K562 (cell line): ENCODE data around the gene PSMC3IP. TPM values are rescaled to one million over a fixed set of nuclear protein-coding genes. Genes with fewer than 3 reads are reported as not detected.
A peak's percentile ranks its signal among the peaks of the same experiment; 100 is the strongest.

Experiments
- ARID1B ChIP-seq: fragments of 450-650 bp; IDR thresholded peaks from 2 replicates; pipeline ENCODE4 v1.6.1; 2016; ENCODE audit warnings: antibody characterized with exemption, mild to moderate bottlenecking, inconsistent platforms
- CBFA2T2 ChIP-seq: fragments of 450-650 bp; conservative IDR thresholded peaks from 2 replicates; pipeline ENCODE4 v1.6.1; 2017; ENCODE audit warnings: mild to moderate bottlenecking
- CBFA2T3 ChIP-seq: fragments of 450-650 bp; IDR thresholded peaks from 2 replicates; pipeline ENCODE4 v1.6.1; 2017
- CTBP1 ChIP-seq: fragments of 450-650 bp; IDR thresholded peaks from 2 replicates; pipeline ENCODE4 v1.6.1; 2016; ENCODE audit warnings: borderline replicate concordance
- EP300 ChIP-seq: IDR thresholded peaks from 2 replicates; pipeline ENCODE4 v1.6.1; 2012; ENCODE audit warnings: low read length, improper control_type of control experiment
- FOSL1 ChIP-seq: fragments of 200-800 bp; sonication (Bioruptor generic); conservative IDR thresholded peaks from 2 replicates; pipeline ENCODE4 v1.6.1; 2016; ENCODE audit warnings: missing genetic modification characterization, missing compliant biosample characterization
- KLF16 ChIP-seq: IDR thresholded peaks from 2 replicates; pipeline ENCODE4 v1.6.1; 2016; ENCODE audit warnings: antibody characterized with exemption
- NCOR1 ChIP-seq: fragments of 450-650 bp; IDR thresholded peaks from 2 replicates; pipeline ENCODE4 v1.6.1; 2016; ENCODE audit warnings: mild to moderate bottlenecking, moderate library complexity
- SNIP1 ChIP-seq: fragments of 450-650 bp; IDR thresholded peaks from 2 replicates; pipeline ENCODE4 v1.7.1; 2017; ENCODE audit warnings: low read depth, mild to moderate bottlenecking
- SRSF9 ChIP-seq: fragments of 200-400 bp; formaldehyde crosslinking; IDR thresholded peaks from 2 replicates; pipeline ENCODE4 v1.6.1; 2017; ENCODE audit warnings: low read depth, low read length, borderline replicate concordance
- TAL1 ChIP-seq: fragments of 450-650 bp; IDR thresholded peaks from 2 replicates; pipeline ENCODE4 v1.6.1; 2016; ENCODE audit warnings: mild to moderate bottlenecking
- TCF3 ChIP-seq: sonication (generic); formaldehyde crosslinking; IDR thresholded peaks from 2 replicates; pipeline ENCODE4 v1.4.0; 2020; ENCODE audit warnings: mild to moderate bottlenecking, missing genetic modification reagents
- ZNF696 ChIP-seq: fragments of 250-450 bp; sonication (Bioruptor Pico); conservative IDR thresholded peaks from 2 replicates; pipeline ENCODE4 v1.4.0; 2020; ENCODE audit warnings: mild to moderate bottlenecking, moderate library complexity
- polyA plus RNA-seq, 8 experiments: library from polyadenylated mRNA; depleted of rRNA in 4 of 8; stranded (reverse) in 5 of 8; unstranded in 3 of 8; fragments of >200 nt; fragmentation: Nextera tagmentation in 2 of 8; fragmentation: Illumina TruSeq in 1 of 8; extraction: Ambion mirVana in 2 of 8; extraction: Trizol in 1 of 8; gene quantifications; 2 replicates each; pipeline versions ENCODE4 v1.2.1 to v1.2.3, GENCODE V29; 2011 to 2014; ENCODE audit warnings: inconsistent platforms in 1 of 8, missing spikeins in 1 of 8
- total RNA-seq, 7 experiments: library from RNA; depleted of rRNA in 6 of 7; stranded (reverse); fragments of >200 nt in 6 of 7; fragmentation: Illumina TruSeq in 2 of 7; extraction: Trizol in 2 of 7; gene quantifications; 2 replicates each; pipeline versions ENCODE4 v1.2.1 to v1.2.3, GENCODE V29; 2011 to 2021; ENCODE audit warnings: low replicate concordance in 1 of 7
- TF ChIP-seq, protein P1 (sequence below): sonication (generic); formaldehyde crosslinking; IDR thresholded peaks from 2 replicates; pipeline ENCODE4 v1.9.0; 2022; ENCODE audit warnings: mild to moderate bottlenecking, missing genetic modification reagents
- TF ChIP-seq, protein P2 (sequence below): fragments of 450-650 bp; IDR thresholded peaks from 2 replicates; pipeline ENCODE4 v1.6.1; 2017; ENCODE audit warnings: antibody characterized with exemption, mild to moderate bottlenecking

Gene PSMC3IP
- total and polyA plus RNA-seq, 9 of the 15 experiments (the other 6 are each of a cell fraction or from before 2014, with no cell fraction given) = 13.8 to 65.6 (median 32.8) TPM

DNA sequence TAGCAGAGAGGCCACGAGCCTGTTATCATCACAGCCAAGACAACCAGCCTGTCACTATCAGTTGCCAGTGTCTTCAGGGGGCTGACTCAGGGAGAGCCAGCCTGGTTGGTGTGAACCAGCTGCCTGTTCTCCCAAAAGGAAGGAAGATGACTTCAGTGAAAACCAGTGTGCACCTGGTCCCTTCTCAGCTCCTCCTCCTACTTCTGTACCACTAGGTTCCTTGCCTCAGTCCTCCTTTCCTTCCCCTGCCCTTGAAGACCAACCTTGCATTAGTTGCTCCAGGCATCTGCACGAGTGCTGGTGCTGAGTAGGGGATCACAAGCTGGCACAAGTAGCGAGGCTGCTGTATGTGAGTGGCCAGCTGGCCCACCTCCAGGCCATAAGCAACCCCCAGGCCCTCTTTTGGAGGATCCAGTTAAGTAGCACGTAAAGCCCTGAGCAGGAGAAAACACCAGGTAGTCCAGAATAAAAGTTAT lies 40.5 kb upstream of the PSMC3IP start (continued):
- peak; percentile 37; the same call in 1 of the 2 replicates for TF ChIP-seq KLF16
- 0 out of 2 replicates have a peak, but pooled peaks have one; percentile 16 for TF ChIP-seq FOSL1 (tag)
- TF ChIP-seq ZNF696 (CRISPR knock-in tag) = no peak
- TF ChIP-seq NCOR1 = peak; percentile 64
- no peak for TF ChIP-seq SNIP1
- peak; percentile 62 for TF ChIP-seq ARID1B
- peak; percentile 69 for TF ChIP-seq TCF3 (CRISPR knock-in tag)
- peak; percentile 83 for TF ChIP-seq CBFA2T2
- TF ChIP-seq CTBP1 = peak; percentile 28; the same call in 1 of the 2 replicates
- TF ChIP-seq, protein P1, sequence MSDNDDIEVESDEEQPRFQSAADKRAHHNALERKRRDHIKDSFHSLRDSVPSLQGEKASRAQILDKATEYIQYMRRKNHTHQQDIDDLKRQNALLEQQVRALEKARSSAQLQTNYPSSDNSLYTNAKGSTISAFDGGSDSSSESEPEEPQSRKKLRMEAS (CRISPR knock-in tag) = 0 out of 2 replicates have a peak, but pooled peaks have one; percentile 15
- peak; percentile 61; the same call in 1 of the 2 replicates for TF ChIP-seq TAL1
- no peak for TF ChIP-seq SRSF9
- TF ChIP-seq CBFA2T3 = peak; percentile 88
- peak; percentile 32; the same call in 1 of the 2 replicates for TF ChIP-seq EP300
- TF ChIP-seq, protein P2, sequence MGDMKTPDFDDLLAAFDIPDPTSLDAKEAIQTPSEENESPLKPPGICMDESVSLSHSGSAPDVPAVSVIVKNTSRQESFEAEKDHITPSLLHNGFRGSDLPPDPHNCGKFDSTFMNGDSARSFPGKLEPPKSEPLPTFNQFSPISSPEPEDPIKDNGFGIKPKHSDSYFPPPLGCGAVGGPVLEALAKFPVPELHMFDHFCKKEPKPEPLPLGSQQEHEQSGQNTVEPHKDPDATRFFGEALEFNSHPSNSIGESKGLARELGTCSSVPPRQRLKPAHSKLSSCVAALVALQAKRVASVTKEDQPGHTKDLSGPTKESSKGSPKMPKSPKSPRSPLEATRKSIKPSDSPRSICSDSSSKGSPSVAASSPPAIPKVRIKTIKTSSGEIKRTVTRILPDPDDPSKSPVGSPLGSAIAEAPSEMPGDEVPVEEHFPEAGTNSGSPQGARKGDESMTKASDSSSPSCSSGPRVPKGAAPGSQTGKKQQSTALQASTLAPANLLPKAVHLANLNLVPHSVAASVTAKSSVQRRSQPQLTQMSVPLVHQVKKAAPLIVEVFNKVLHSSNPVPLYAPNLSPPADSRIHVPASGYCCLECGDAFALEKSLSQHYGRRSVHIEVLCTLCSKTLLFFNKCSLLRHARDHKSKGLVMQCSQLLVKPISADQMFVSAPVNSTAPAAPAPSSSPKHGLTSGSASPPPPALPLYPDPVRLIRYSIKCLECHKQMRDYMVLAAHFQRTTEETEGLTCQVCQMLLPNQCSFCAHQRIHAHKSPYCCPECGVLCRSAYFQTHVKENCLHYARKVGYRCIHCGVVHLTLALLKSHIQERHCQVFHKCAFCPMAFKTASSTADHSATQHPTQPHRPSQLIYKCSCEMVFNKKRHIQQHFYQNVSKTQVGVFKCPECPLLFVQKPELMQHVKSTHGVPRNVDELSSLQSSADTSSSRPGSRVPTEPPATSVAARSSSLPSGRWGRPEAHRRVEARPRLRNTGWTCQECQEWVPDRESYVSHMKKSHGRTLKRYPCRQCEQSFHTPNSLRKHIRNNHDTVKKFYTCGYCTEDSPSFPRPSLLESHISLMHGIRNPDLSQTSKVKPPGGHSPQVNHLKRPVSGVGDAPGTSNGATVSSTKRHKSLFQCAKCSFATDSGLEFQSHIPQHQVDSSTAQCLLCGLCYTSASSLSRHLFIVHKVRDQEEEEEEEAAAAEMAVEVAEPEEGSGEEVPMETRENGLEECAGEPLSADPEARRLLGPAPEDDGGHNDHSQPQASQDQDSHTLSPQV = 0 out of 2 replicates have a peak, but pooled peaks have one; percentile 18
